Peyer's patch (tissue), 4 donors: ENCODE measurements around the gene WWOX. TPM values are rescaled to one million over a fixed set of nuclear protein-coding genes. Genes with fewer than 3 reads are reported as not detected.

Source experiments
- DNase-seq, 3 donors: peaks; one replicate each; pipeline ENCODE4 v3.0.0-alpha.2; 2017 to 2019
- H3K27ac ChIP-seq, 4 donors: fragments of 200-600 bp; sonication (generic); one replicate each; pipeline ENCODE4 v1.5.1; 2016 to 2019
- H3K27me3 ChIP-seq, 2 donors: fragments of 200-600 bp; sonication (generic); one replicate each; pipeline ENCODE4 v1.5.1; 2019
- H3K36me3 ChIP-seq, 3 donors: fragments of 200-600 bp; sonication (generic); one replicate each; pipeline ENCODE4 v1.5.1; 2016 to 2019
- H3K4me1 ChIP-seq, 4 donors: fragments of 200-600 bp; sonication (generic); one replicate each; pipeline ENCODE4 v1.5.1; 2016 to 2019
- H3K4me3 ChIP-seq, 4 donors: fragments of 200-600 bp; sonication (generic); 1 replicate in 3 of 4; 2 replicates in 1 of 4; pipeline ENCODE4 v1.5.1; 2016 to 2019; ENCODE audit warnings: mild to moderate bottlenecking in 1 of 4
- H3K9me3 ChIP-seq, 4 donors: fragments of 200-600 bp; sonication (generic); one replicate each; pipeline ENCODE4 v1.5.1; 2016 to 2019; ENCODE audit warnings: mild to moderate bottlenecking in 1 of 4
- CTCF ChIP-seq, 6 experiments: fragments of 450-650 bp in 4 of 6; fragments of 200-600 bp in 2 of 6; sonication (generic) in 1 of 6; IDR thresholded peaks; one replicate each; pipeline ENCODE4 v1.5.1; 2017 to 2019; ENCODE audit warnings: antibody characterized with exemption in 6 of 6, mild to moderate bottlenecking in 3 of 6, moderate library complexity in 1 of 6
- POLR2A ChIP-seq, 2 donors: fragments of 450-650 bp; IDR thresholded peaks; one replicate each; pipeline ENCODE4 v1.5.1; 2017; ENCODE audit warnings: antibody characterized with exemption in 2 of 2, mild to moderate bottlenecking in 2 of 2, moderate library complexity in 2 of 2
- total RNA-seq, 4 donors: library from RNA; depleted of rRNA; stranded (reverse); fragments of >200 nt; gene quantifications; one replicate each; pipeline ENCODE4 v1.1.0, GENCODE V29; 2016

Gene WWOX
- total RNA-seq, 4 donors from 2014 or later, result 17.3 to 197 (median 57.5) TPM

DNA sequence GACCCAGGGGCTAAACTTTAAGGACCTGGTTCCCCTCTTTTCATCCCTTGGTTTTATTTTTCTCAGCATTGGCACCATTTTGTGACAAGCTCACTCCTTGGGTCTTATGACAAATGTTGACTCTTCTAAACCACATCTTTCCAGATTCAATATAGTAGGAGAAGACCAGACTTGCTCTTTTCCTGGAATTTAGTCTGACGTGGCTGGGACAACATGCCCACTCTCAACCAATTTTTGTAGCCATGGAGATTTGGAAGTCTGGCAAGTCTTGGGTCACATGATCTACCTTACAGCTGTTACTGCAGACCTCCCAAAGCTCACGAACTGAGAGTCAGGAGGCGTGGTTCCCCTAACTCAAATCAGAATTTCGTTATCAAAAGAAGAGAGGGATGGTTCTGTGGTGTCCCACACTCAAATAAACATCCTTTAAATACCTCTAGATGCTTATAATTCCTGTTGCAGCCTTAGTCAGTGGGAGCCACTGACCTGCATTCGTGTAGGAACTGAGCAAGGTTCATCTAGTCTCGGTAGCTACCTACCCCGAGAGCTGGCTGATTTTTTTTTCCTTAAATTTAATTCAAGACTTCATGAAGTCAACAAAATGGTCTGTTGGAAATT is 817.6 kb downstream of the WWOX start:
- no peak overlapping the region for H3K4me3 ChIP-seq
- no peaks in the 10 kb centered on the region for H3K36me3 ChIP-seq
- no peaks in the 10 kb centered on the region for H3K4me1 ChIP-seq
- no peak overlapping the region for H3K27ac ChIP-seq
- TF ChIP-seq CTCF (IDR thresholded peaks at IDR 0.05) (no peak), POLR2A (IDR thresholded peaks at IDR 0.05) (no peak)
- peaks cover 0 to 4% (median 0%) of the 10 kb centered on the region in 4 donors for H3K9me3 ChIP-seq
- no peaks in the 10 kb centered on the region for H3K27me3 ChIP-seq
- no peak for DNase-seq

DNA sequence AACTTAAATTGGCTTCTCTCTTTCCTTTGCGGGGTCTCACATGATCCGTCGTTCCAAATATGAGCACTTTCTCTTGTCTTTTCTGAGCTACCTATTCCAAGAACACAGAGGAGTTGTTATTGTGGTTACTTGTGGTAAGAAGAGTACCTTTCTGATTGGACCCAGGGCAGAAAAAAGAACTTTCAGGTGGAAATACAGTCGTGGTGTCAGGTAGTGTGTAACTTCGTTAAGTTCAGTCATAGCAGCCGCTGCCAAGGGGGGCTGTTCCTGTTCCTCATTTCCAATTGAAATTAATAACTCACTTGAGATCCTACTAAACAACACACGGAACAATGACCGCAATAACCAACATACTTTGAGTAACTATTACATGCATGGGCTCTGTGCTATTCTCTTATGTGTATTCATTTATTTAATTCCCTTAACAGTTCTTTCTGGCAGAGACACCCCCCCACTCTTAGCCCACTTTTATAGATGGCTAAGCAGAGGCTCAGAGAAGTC is 819.4 kb downstream of the WWOX start:
- Histone ChIP-seq H3K27me3 (no peaks in the 10 kb centered on the region), H3K36me3 (no peaks in the 10 kb centered on the region), H3K4me1 (no peaks in the 10 kb centered on the region), H3K27ac (no peak overlapping the region), H3K9me3 (peaks cover 0 to 5% (median 0%) of the 10 kb centered on the region in 4 donors), H3K4me3 (no peak overlapping the region)
- no peak for DNase-seq
- no peak for TF ChIP-seq POLR2A (IDR thresholded peaks at IDR 0.05)
- TF ChIP-seq CTCF (IDR thresholded peaks at IDR 0.05), result no peak

DNA sequence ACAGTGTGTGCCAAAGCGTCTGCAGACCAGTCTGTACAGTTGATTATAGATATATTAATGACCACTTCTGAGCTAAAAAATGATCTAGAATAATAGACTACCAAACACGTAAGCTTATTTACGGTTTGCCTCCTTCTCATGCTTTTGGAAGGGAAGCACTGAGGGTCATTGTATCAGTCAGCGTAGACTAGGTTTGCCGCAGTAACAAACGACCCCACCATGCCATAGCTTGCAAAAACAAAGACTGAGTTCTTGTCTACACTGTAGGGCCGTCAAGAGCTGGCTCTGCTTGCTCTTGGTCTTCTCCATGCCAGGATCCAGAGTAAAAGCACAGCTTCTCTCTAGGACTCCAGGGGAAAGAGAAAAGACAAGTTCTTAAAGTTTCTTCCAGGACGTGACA is 820.4 kb downstream of the WWOX start:
- Histone ChIP-seq H3K4me1 (no peaks in the 10 kb centered on the region), H3K27me3 (no peaks in the 10 kb centered on the region), H3K9me3 (peaks cover 0 to 5% (median 0%) of the 10 kb centered on the region in 4 donors), H3K36me3 (no peaks in the 10 kb centered on the region), H3K27ac (no peak overlapping the region), H3K4me3 (no peak overlapping the region)
- TF ChIP-seq POLR2A (IDR thresholded peaks at IDR 0.05) (no peak), CTCF (IDR thresholded peaks at IDR 0.05) (no peak)
- no peak for DNase-seq

GRCh38 chr16:78920621-78921020 is 821.2 kb downstream of the WWOX start:
- no peak overlapping the region for H3K4me3 ChIP-seq
- TF ChIP-seq POLR2A (IDR thresholded peaks at IDR 0.05) (no peak), CTCF (IDR thresholded peaks at IDR 0.05) (no peak)

DNA sequence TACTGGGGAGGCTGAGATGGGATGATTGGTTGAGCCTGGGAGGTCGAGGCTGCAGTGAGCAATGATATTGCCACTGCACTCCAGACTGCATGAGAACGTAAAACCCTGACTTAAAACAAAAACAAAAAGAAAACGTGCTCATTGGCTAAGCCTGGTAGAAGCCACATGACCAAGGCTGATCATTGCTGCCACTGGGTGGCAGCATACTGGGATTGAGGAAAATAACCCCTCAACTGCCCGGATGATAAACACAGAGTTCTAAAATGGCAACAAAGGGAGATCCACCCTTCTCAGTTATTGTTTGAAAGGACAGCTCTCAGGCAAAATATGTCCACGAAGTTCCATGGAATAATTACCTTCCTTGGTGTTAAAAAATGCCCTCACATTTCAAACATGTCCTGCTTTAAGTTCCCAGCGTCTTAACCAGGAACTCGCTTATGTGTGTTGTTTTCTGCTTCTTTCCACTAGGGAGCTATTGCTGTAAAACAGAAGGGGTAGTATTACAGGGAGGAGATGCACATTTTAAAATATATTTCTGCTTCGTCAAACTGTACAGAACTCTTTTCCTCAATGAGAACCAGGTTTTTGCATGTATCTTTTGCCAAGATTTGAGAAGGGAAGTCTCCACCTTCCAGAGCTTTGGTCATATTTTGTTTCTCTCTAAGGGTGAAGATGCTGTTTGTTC is 825.8 kb downstream of the WWOX start:
- Histone ChIP-seq H3K4me1 (no peaks in the 10 kb centered on the region), H3K9me3 (peaks cover 0 to 5% (median 0%) of the 10 kb centered on the region in 4 donors), H3K27me3 (no peaks in the 10 kb centered on the region), H3K27ac (no peak overlapping the region), H3K4me3 (no peak overlapping the region), H3K36me3 (no peaks in the 10 kb centered on the region)
- TF ChIP-seq CTCF (IDR thresholded peaks at IDR 0.05), result peak in 4 of 6 experiments; percentile 55 to 71 (median 62)
- TF ChIP-seq POLR2A (IDR thresholded peaks at IDR 0.05), result no peak
- DNase-seq, result peak in 1 of 3 donors; percentile 80

More at GRCh38 chr16:78920621-78921020, 821.2 kb downstream of the WWOX start:
- H3K27me3 ChIP-seq, result no peaks in the 10 kb centered on the region
- peaks cover 0 to 5% (median 0%) of the 10 kb centered on the region in 4 donors for H3K9me3 ChIP-seq
- H3K27ac ChIP-seq, result no peak overlapping the region
- DNase-seq, result no peak
- H3K36me3 ChIP-seq, result no peaks in the 10 kb centered on the region
- no peaks in the 10 kb centered on the region for H3K4me1 ChIP-seq
